Body of pancreas (tissue), 4 donors: ENCODE results near the gene ADD1.

ENCODE experiments used
- POLR2A ChIP-seq, 3 donors: fragments of 450-650 bp; IDR thresholded peaks; one replicate each; pipeline ENCODE4 v1.6.1; 2016; ENCODE audit warnings: antibody characterized with exemption in 3 of 3, mild to moderate bottlenecking in 2 of 3
- TF ChIP-seq, protein P1 (sequence below), 7 experiments: fragments of 450-650 bp in 4 of 7; fragments of 200-600 bp in 3 of 7; sonication (generic) in 3 of 7; IDR thresholded peaks; one replicate each; pipeline ENCODE4 v1.5.1; 2016 to 2019; ENCODE audit warnings: antibody characterized with exemption in 7 of 7

GRCh38 chr4:2816401-2816954 is 27.2 kb upstream of the ADD1 start:
- no peak for TF ChIP-seq POLR2A (IDR thresholded peaks at IDR 0.05)
- TF ChIP-seq, protein P1, sequence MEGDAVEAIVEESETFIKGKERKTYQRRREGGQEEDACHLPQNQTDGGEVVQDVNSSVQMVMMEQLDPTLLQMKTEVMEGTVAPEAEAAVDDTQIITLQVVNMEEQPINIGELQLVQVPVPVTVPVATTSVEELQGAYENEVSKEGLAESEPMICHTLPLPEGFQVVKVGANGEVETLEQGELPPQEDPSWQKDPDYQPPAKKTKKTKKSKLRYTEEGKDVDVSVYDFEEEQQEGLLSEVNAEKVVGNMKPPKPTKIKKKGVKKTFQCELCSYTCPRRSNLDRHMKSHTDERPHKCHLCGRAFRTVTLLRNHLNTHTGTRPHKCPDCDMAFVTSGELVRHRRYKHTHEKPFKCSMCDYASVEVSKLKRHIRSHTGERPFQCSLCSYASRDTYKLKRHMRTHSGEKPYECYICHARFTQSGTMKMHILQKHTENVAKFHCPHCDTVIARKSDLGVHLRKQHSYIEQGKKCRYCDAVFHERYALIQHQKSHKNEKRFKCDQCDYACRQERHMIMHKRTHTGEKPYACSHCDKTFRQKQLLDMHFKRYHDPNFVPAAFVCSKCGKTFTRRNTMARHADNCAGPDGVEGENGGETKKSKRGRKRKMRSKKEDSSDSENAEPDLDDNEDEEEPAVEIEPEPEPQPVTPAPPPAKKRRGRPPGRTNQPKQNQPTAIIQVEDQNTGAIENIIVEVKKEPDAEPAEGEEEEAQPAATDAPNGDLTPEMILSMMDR (IDR thresholded peaks at IDR 0.05): no peak
